GM19452 (cell line): Measurements from ENCODE around the gene PPP1R13B.

Source experiments
- ATAC-seq: cut with Tn5 transposase; IDR thresholded peaks from one replicate; pipeline ENCODE4 v1.9.1; 2021; ENCODE audit not compliant: unreplicated experiment

PPP1R13B gene

GRCh38 chr14:103716091-103716801 lies 131.1 kb downstream of the PPP1R13B start:
- ATAC-seq: peak; percentile 2

- peak; percentile 90 for ATAC-seq
Observed at GRCh38 chr14:103715052-103716000, 132.0 kb downstream of the PPP1R13B start, which contains the start of the genes XRCC3 and ZFYVE21. XRCC3 (minus strand) TSS chr14:103715451; CDS start chr14:103711087, 4,364 bp downstream. ZFYVE21 (plus strand) TSS chr14:103715810; CDS start chr14:103715842, 32 bp downstream.

GRCh38 chr14:103714063-103714724 lies 133.2 kb downstream of the PPP1R13B start:
- no peak for ATAC-seq

DNA sequence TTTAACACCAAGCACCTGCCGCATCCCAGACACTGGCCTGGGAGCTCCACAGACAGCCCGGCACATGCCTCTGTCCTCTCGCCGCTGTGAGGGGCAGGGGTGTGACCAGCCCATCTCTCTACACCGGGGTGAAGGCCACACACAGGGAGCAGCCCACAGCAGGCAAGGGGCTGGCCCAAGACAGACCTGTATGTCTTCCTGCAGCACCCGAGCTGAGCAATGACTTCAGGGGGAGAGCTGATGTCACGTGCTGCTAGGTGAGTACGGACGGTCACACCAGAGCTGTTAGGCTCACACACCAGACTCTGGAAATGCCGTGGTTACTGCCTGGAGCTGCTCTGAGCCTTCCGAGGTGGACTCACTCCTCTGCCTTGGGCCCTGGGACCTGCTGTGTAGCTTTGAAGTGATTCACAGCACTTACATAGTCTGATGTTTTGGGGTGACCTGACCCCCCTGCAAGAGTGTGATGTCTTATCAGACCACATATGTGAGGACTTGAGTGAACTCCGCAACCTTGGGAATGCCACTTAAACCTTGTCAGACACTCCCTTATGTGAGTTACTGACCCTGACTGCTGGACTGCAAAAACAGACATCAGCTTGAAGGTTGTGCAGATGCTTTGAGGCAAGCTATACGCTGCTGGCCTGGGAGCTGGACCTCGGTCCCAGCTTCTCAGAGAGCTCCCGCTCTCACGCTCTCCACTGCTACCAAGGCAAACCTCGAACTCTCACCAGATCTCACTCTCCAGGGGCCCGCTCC lies 133.9 kb downstream of the PPP1R13B start:
- no peak for ATAC-seq

DNA sequence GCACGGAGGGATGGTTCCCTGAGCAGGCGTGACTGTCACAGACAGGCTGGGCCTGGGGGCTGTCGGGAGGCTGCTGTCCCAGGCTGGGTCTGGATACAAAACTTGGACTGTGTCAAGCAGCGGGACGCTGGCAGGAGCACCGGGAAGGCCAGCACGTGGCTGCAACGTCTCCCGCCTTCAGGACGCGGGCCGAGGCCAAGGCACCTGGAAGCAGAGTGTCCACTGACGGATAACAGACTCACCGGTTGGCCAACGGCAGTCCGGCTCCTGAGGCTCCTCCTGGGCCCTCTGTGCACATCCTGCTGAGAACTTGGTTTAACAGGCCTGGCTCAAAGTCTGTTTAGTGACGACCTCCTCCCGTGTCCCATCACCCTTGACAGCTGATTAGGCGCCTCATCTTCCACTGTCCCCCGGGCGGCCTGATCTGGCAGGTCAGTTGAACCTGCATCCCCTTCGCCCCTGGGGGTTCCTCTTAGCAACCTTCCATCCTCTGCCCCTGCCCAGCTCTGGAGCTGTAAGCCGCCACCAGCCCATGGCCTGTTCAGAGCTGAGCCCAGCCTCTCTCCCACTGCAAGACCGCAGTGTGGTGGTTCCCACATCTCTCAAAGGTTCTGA lies 134.6 kb downstream of the PPP1R13B start:
- ATAC-seq: no peak

GRCh38 chr14:103711516-103712431 lies 135.6 kb downstream of the PPP1R13B start:
- ATAC-seq: no peak

DNA sequence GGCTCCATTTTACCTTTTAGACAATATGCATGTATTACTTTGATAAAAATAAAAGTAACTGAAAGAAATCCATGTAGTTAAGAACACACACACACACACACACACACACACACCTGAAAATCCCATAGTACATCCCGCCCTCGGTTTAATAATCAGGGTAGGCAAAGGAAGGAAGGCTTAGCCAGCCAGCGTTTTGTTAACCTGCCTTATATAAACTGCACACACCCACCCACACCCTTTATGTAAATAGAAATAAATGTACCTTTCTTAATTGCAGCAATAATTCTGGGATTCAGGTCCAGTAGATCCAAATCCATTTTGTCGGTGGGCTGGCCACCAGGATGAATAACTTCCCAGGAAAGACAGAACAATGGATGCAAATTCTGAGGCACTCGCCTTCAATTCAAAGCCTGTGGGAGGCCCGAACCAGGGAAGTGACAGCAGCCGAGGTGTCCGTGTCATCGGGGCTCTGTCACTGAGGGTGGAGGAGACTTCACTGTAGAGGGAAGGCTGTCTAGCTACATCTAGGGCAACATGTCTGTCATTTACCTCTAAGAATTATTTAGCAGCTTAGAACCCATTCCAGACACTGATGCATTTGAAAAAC lies 136.5 kb downstream of the PPP1R13B start:
- ATAC-seq: no peak

GRCh38 chr14:103709814-103710213 lies 137.6 kb downstream of the PPP1R13B start:
- ATAC-seq: no peak

GRCh38 chr14:103708750-103709187 lies 138.6 kb downstream of the PPP1R13B start:
- ATAC-seq: no peak

- no peak for ATAC-seq
Observed at GRCh38 chr14:103707329-103708263, 139.8 kb downstream of the PPP1R13B start.

- no peak for ATAC-seq
Observed at GRCh38 chr14:103706551-103707328, 140.6 kb downstream of the PPP1R13B start.

- ATAC-seq: no peak
Observed at GRCh38 chr14:103705504-103706284, 141.7 kb downstream of the PPP1R13B start.

DNA sequence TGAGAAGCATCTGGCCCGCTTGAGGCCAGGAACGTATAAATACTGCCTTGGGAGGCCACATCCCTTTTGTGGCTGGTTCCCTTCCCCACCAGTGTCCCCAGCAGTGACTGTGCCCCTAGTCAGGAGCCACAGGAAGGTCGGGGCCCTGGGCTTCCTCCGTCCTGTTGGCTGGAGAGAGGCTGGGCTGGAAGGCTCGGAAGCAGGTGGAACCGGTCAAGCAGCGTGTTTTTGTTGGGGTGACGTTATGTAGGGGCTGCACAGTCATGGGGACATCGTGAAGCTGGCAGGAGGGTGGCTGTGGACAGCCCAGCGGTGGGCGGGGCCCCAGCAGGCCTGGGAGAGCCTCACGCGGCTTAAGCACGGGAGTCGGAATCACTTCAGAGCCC lies 142.3 kb downstream of the PPP1R13B start:
- no peak for ATAC-seq

- no peak for ATAC-seq
Observed at GRCh38 chr14:103704708-103705107, 142.7 kb downstream of the PPP1R13B start.

GRCh38 chr14:103703433-103704385 lies 143.7 kb downstream of the PPP1R13B start:
- ATAC-seq: no peak
